Measurements from ENCODE around the gene ELL.
A peak's percentile ranks its signal among the peaks of the same experiment; 100 is the strongest.
"Not testable (repeated sequence)": the region's sequence is repeated elsewhere in the genome, so short reads cannot be mapped to it uniquely, and the experiment has no call there.

The ELL gene

DNA sequence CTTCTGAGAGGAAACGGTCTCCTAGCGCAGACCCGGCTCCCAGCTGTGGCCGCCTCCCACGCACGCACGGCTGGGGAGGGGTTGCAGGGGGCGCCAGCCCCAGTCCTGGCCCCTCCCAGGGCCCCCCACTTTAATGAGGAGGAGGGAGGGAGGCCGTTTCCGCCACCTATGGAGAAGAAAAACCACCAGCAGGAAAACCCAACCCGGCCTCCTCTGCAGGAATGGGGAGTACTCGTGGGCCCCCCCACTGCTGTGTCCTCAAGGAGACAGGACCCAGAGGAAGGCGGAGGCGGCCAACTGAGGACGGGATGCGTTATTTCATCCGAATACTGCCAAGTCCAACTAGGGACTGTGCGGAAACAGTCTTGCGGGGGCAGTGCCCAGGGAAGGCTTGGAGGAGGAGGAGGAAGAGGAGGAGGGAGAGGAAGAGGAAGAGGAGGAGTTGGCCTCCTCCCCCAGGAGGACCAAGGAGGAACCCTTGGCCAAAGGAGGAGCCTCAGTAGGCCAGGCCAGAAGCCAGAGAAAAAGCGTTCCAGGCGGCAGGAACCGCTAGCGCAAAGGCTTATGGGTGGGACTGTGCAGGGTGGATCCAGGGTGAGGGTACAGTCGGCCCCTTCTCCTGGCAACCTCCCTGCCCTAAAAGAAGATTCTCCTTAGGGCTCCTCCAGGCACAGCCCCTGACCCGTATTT is 106.5 kb downstream of the ELL start:
- no peak for TF ChIP-seq Cebpa-rat (IDR thresholded peaks at IDR 0.05)
- peak overlapping the region; percentile 73 for H3K9ac ChIP-seq
- peak overlapping the region; percentile 60 for H3K4me3 ChIP-seq
- H3K4me2 ChIP-seq: peak overlapping the region; percentile 98
- H3K9me3 ChIP-seq: no peaks in the 10 kb centered on the region
- no peaks in the 10 kb centered on the region for H3K36me3 ChIP-seq
- peaks cover under 1% of the 10 kb centered on the region; the same call in 1 of the 2 replicates for H4K20me1 ChIP-seq
- peaks cover 56% of the 10 kb centered on the region for H3K4me1 ChIP-seq
- H3K27ac ChIP-seq: peak overlapping the region; percentile 94
- no peaks in the 10 kb centered on the region for H3K27me3 ChIP-seq

GRCh38 chr19:18414504-18415177 is 107.2 kb downstream of the ELL start:
- no peak for TF ChIP-seq Cebpa-rat (IDR thresholded peaks at IDR 0.05)

DNA sequence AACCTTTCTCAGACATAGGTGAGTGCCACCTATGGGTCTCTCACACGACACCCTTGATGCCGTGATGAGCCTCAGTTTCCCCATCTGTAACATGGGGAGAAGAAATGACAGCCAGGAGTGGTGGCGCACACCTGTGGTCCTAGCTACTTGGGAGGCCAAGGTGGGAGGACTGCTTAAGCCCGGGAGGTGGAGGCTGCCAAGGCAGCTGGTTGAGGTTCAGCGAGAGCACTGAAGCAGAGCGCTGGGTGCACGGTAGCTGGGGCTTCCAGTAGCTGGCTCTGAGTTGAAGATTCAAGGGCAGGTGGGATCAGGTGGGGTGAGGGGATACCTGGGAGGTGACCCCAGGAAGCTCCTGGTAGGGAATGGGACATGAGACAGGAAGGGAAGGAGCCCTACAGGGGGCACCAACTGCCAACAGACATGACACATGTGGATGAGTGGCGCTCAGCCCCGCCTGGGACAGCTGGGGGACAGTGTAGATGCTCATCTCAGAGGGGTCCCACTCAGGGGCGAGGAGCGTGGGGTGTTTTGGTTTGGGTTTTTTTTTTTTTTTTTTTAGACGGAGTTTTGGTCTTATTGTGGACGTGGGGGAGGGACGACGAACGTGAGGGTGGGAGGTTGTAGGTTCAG is 109.1 kb downstream of the ELL start:
- TF ChIP-seq Cebpa-rat (IDR thresholded peaks at IDR 0.05): no peak
- H3K27ac ChIP-seq: no peak overlapping the region

More at GRCh38 chr19:18414504-18415177, 107.2 kb downstream of the ELL start:
- no peaks in the 10 kb centered on the region for H3K9me3 ChIP-seq
- H3K27ac ChIP-seq: peak overlapping the region; percentile 94
- no peaks in the 10 kb centered on the region for H3K27me3 ChIP-seq
- no peaks in the 10 kb centered on the region for H4K20me1 ChIP-seq
- peak overlapping the region; percentile 60 for H3K4me3 ChIP-seq
- H3K4me1 ChIP-seq: peaks cover 60% of the 10 kb centered on the region
- peak overlapping the region; percentile 73 for H3K9ac ChIP-seq
- no peaks in the 10 kb centered on the region for H3K36me3 ChIP-seq
- peak overlapping the region; percentile 98 for H3K4me2 ChIP-seq

DNA sequence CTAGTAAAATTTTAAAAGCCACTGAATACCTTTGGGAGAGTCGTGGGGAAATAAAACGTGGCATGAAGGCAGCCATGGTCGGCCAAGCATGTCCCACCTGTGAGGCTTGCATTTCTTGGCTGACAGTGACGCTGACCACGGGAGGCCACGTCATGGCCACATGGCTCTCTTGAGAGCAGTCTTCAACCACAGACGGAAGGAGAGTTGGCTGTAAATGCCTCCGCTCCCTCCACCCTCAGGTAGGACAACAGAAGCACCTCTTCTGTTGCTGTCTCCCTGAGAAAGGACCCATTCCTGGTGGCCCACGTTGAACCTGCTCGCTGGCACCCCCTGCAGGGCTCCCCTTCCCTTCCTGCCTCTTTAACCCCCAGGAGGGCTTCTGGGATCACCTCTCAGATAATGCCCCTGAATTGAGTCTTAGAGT is 113.8 kb downstream of the ELL start:
- H3K4me1 ChIP-seq: peaks cover 44% of the 10 kb centered on the region
- H3K36me3 ChIP-seq: no peaks in the 10 kb centered on the region
- no peak; the same call in 1 of the 2 replicates for TF ChIP-seq Cebpa-rat (IDR thresholded peaks at IDR 0.05)
- no peaks in the 10 kb centered on the region for H3K9me3 ChIP-seq
- peaks cover 6% of the 10 kb centered on the region for H3K27me3 ChIP-seq
- H4K20me1 ChIP-seq: peaks cover 8% of the 10 kb centered on the region; the same call in 1 of the 2 replicates
- H3K9ac ChIP-seq: no peak overlapping the region
- H3K4me2 ChIP-seq: peak overlapping the region; percentile 82
- H3K4me3 ChIP-seq: no peak overlapping the region
- no peak overlapping the region for H3K27ac ChIP-seq

More for the DNA sequence above, 109.1 kb downstream of the ELL start:
- H3K36me3 ChIP-seq: no peaks in the 10 kb centered on the region
- no peak overlapping the region for H3K4me3 ChIP-seq
- peaks cover 8% of the 10 kb centered on the region; the same call in 1 of the 2 replicates for H4K20me1 ChIP-seq
- H3K4me1 ChIP-seq: peaks cover 65% of the 10 kb centered on the region
- no peak overlapping the region for H3K9ac ChIP-seq
- no peaks in the 10 kb centered on the region for H3K9me3 ChIP-seq
- H3K27me3 ChIP-seq: peaks cover 6% of the 10 kb centered on the region
- H3K4me2 ChIP-seq: no peak overlapping the region

- Histone ChIP-seq H3K9me3 (no peaks in the 10 kb centered on the region), H3K27me3 (peaks cover 6% of the 10 kb centered on the region), H3K27ac (no peak overlapping the region), H4K20me1 (peaks cover 8% of the 10 kb centered on the region; the same call in 1 of the 2 replicates), H3K4me2 (no peak overlapping the region), H3K9ac (no peak overlapping the region), H3K36me3 (no peaks in the 10 kb centered on the region), H3K4me1 (peaks cover 57% of the 10 kb centered on the region), H3K4me3 (no peak overlapping the region)
- TF ChIP-seq Cebpa-rat (IDR thresholded peaks at IDR 0.05): no peak
These were observed 115.1 kb downstream of the ELL start for GRCh38 chr19:18406749-18407148.

DNA sequence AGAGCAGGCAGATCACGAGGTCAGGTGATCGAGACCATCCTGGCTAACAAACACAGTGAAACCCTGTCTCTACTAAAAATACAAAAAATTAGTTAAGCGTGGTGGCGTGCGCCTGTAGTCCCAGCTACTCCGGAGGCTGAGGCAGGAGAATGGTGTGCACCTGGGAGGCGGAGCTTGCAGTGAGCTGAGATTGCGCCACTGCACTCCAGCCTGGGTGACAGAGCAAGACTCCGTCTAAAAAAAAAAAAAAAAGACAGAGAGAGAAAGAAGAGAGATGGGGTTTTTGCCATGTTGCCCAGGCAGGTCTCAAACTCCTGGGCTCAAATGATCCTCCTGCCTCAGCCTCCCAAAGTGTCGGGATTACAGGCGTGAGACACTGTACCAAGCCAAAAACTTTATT is 116.1 kb downstream of the ELL start:
- not testable (repeated sequence) for H3K4me3 ChIP-seq, H3K27me3 ChIP-seq, H4K20me1 ChIP-seq

DNA sequence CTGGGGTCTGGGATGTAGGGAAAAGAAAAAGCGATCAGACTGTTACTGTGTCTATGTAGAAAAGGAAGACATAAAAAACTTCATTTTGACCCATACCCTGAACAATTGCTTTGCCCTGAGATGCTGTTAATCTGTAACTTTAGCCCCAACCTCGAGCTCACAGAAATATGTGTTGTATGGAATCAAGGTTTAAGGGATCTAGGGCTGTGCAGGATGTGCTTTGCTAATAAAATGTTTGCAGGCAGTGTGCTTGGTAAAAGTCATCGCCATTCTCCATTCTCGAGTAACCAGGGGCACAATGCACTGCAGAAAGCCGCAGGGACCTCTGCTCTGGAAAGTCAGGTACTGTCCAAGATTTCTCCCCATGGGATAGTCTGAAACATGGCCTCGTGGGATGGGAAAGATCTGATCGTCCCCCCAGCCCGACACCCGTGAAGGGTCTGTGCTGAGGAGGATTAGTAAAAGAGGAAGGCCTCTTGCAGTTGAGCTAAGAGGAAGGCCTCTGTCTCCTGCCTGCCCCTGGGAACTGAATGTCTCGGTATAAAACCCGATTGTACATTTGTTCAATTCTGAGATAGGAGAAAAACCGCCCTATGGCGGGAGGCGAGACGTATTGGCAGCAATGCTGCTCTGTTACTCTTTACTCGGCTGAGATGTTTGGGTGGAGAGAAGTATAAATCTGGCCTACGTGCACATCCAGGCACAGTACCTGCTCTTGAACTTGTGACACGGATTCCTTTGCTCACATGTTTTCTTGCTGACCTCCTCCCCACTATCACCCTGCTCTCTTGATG is 119.2 kb downstream of the ELL start:
- H3K27ac ChIP-seq: peak overlapping the region; percentile 80
- not testable (repeated sequence) for H3K4me3 ChIP-seq
- H3K4me2 ChIP-seq: peak overlapping the region; percentile 71

More for the DNA sequence above, 116.1 kb downstream of the ELL start:
- not testable (repeated sequence) for H3K9me3 ChIP-seq, H3K4me2 ChIP-seq, H3K36me3 ChIP-seq, H3K27ac ChIP-seq, H3K9ac ChIP-seq
- peaks cover 65% of the 10 kb centered on the region for H3K4me1 ChIP-seq

GRCh38 chr19:18401580-18402112 is 120.2 kb downstream of the ELL start:
- Histone ChIP-seq H3K9me3 (no peaks in the 10 kb centered on the region), H3K4me3 (no peak overlapping the region), H3K4me1 (peaks cover 41% of the 10 kb centered on the region), H3K27ac (peak overlapping the region; percentile 80), H3K27me3 (peaks cover 10% of the 10 kb centered on the region; the same call in 1 of the 2 replicates), H3K36me3 (no peaks in the 10 kb centered on the region), H3K9ac (peak overlapping the region; percentile 61), H4K20me1 (no peaks in the 10 kb centered on the region), H3K4me2 (peak overlapping the region; percentile 71)
- TF ChIP-seq Cebpa-rat (IDR thresholded peaks at IDR 0.05): no peak

More for the DNA sequence above, 119.2 kb downstream of the ELL start:
- not testable (repeated sequence) for H3K9me3 ChIP-seq, H3K27me3 ChIP-seq, H4K20me1 ChIP-seq, H3K36me3 ChIP-seq
- H3K9ac ChIP-seq: peak overlapping the region; percentile 61
- peaks cover 40% of the 10 kb centered on the region for H3K4me1 ChIP-seq

- Histone ChIP-seq H3K9me3 (no peaks in the 10 kb centered on the region), H3K4me1 (peaks cover 41% of the 10 kb centered on the region), H3K36me3 (no peaks in the 10 kb centered on the region), H3K4me3 (no peak overlapping the region), H3K9ac (no peak overlapping the region), H3K27ac (no peak overlapping the region), H4K20me1 (no peaks in the 10 kb centered on the region), H3K27me3 (peaks cover 10% of the 10 kb centered on the region; the same call in 1 of the 2 replicates), H3K4me2 (no peak overlapping the region)
- no peak for TF ChIP-seq Cebpa-rat (IDR thresholded peaks at IDR 0.05)
These were observed 122.9 kb downstream of the ELL start for GRCh38 chr19:18399008-18399407.
